Tibial artery (tissue), 4 donors: ENCODE results near the gene RDH5.

Experiments used
- DNase-seq, 2 donors: peaks; one replicate each; pipeline ENCODE4 v3.0.0-alpha.2; 2019
- H3K27ac ChIP-seq, 2 donors: fragments of 200-600 bp; sonication (generic) in 1 of 2; 1 replicate in 1 of 2; 2 replicates in 1 of 2; pipeline ENCODE4 v1.5.1; 2018 to 2019; ENCODE audit warnings: mild to moderate bottlenecking in 1 of 2
- H3K27me3 ChIP-seq, 2 donors: fragments of 200-600 bp; sonication (generic) in 1 of 2; one replicate each; pipeline versions ENCODE4 v1.5.1 to v1.6.0; 2016 to 2019
- H3K36me3 ChIP-seq, 3 donors: fragments of 200-600 bp; sonication (generic) in 2 of 3; one replicate each; pipeline ENCODE4 v1.5.1; 2016 to 2019; ENCODE audit warnings: mild to moderate bottlenecking in 2 of 3
- H3K4me1 ChIP-seq, 4 donors: fragments of 200-600 bp; sonication (generic) in 2 of 4; 1 replicate in 3 of 4; 2 replicates in 1 of 4; pipeline ENCODE4 v1.5.1; 2016 to 2019
- H3K4me3 ChIP-seq, 2 donors: fragments of 200-600 bp; sonication (generic) in 1 of 2; 1 replicate in 1 of 2; 2 replicates in 1 of 2; pipeline ENCODE4 v1.5.1; 2018 to 2019; ENCODE audit warnings: mild to moderate bottlenecking in 2 of 2
- H3K9me3 ChIP-seq, 3 donors: fragments of 200-600 bp; sonication (generic) in 1 of 3; one replicate each; pipeline ENCODE4 v1.5.1; 2016 to 2019
- intact Hi-C: fragments of 100-400 bp; cut with DNase I; formaldehyde crosslinking; loops from one replicate; pipeline ENCODE4 v1.15.0; 2023; ENCODE audit warnings: low total_unique reads
- TF ChIP-seq, protein P1 (sequence below), 2 experiments: fragments of 200-600 bp in 1 of 2; fragments of 450-650 bp in 1 of 2; IDR thresholded peaks; one replicate each; pipeline ENCODE4 v1.5.1; 2017 to 2019; ENCODE audit warnings: antibody characterized with exemption in 2 of 2, mild to moderate bottlenecking in 1 of 2, moderate library complexity in 1 of 2

RDH5 gene

DNA sequence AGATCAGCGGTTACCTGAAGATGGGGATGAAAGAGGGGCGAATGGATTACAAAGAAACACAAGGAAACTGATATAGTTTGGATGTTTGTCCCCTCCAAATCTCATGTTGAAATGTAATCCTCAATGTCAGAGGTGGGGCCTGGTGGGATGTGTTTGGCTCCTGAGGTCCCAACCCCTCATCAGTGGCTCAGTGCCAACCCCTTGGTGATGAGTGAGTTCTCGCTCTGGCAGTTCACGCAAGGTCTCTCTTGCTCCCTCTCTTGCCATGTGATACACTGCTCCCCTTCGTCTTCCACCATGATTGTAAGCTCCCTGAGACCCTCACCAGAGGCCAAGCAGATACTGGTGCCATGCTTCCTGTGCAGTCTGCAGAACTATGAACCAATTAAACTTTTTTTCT is 40.5 kb upstream of the RDH5 start:
- Histone ChIP-seq H3K4me1 (peaks cover 0 to 15% (median 11%) of the 10 kb centered on the region in 4 donors), H3K27ac (no peak overlapping the region), H3K4me3 (no peak overlapping the region), H3K27me3 (no peaks in the 10 kb centered on the region), H3K9me3 (no peaks in the 10 kb centered on the region), H3K36me3 (peaks cover under 1 to 3% (median 1%) of the 10 kb centered on the region in 3 donors)
- TF ChIP-seq, protein P1, sequence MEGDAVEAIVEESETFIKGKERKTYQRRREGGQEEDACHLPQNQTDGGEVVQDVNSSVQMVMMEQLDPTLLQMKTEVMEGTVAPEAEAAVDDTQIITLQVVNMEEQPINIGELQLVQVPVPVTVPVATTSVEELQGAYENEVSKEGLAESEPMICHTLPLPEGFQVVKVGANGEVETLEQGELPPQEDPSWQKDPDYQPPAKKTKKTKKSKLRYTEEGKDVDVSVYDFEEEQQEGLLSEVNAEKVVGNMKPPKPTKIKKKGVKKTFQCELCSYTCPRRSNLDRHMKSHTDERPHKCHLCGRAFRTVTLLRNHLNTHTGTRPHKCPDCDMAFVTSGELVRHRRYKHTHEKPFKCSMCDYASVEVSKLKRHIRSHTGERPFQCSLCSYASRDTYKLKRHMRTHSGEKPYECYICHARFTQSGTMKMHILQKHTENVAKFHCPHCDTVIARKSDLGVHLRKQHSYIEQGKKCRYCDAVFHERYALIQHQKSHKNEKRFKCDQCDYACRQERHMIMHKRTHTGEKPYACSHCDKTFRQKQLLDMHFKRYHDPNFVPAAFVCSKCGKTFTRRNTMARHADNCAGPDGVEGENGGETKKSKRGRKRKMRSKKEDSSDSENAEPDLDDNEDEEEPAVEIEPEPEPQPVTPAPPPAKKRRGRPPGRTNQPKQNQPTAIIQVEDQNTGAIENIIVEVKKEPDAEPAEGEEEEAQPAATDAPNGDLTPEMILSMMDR (IDR thresholded peaks at IDR 0.05) = no peak
- intact Hi-C loops = loop anchor here (5.0 kb wide), 2 partner anchors 43 to 58 kb away; partner anchors contain the start of gene RDH5
- peak in 1 of 2 donors; percentile 49 for DNase-seq

DNA sequence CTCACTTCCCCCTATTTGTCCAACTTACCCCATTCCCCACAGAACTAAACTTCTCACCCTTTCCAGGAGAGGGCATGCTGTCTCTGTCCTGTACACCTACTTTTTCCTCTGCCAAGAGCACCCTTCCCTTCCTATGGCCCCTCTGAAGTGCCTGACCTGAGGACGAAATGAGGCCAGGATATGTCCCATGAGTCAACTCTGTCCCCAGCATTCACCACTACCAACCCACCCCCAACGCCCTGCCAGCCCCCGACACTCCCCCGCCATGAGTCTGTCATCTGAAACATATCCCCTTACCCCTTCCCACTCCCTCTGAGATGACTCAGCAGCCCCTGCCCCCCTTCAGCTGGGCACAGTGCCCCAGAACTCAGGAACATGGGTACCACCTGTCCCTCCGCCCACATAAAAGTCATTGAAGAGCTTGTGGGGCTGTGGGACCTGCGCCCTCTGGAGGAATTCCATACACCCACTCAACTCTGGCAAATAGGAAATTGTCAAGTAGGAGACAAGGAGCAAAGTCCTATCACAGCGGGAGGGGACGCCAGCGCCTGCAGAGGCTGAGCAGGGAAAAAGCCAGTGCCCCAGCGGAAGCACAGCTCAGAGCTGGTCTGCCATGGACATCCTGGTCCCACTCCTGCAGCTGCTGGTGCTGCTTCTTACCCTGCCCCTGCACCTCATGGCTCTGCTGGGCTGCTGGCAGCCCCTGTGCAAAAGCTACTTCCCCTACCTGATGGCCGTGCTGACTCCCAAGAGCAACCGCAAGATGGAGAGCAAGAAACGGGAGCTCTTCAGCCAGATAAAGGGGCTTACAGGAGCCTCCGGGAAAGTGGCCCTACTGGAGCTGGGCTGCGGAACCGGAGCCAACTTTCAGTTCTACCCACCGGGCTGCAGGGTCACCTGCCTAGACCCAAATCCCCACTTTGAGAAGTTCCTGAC is 38.8 kb upstream of the RDH5 start:
- TF ChIP-seq, protein P1 (IDR thresholded peaks at IDR 0.05) = peak; percentile 29 to 36
- Histone ChIP-seq H3K4me1 (peaks cover 0 to 15% (median 11%) of the 10 kb centered on the region in 4 donors), H3K36me3 (peaks cover 16 to 20% (median 17%) of the 10 kb centered on the region in 3 donors), H3K27ac (peak overlapping the region; percentile 23 to 49), H3K27me3 (no peaks in the 10 kb centered on the region), H3K4me3 (peak overlapping the region; percentile 4 to 5), H3K9me3 (no peaks in the 10 kb centered on the region)
- peak; percentile 35 to 76 for DNase-seq
- intact Hi-C loops = loop anchor here (5.0 kb wide), 2 partner anchors 41 to 56 kb away; partner anchors contain the start of gene RDH5

DNA sequence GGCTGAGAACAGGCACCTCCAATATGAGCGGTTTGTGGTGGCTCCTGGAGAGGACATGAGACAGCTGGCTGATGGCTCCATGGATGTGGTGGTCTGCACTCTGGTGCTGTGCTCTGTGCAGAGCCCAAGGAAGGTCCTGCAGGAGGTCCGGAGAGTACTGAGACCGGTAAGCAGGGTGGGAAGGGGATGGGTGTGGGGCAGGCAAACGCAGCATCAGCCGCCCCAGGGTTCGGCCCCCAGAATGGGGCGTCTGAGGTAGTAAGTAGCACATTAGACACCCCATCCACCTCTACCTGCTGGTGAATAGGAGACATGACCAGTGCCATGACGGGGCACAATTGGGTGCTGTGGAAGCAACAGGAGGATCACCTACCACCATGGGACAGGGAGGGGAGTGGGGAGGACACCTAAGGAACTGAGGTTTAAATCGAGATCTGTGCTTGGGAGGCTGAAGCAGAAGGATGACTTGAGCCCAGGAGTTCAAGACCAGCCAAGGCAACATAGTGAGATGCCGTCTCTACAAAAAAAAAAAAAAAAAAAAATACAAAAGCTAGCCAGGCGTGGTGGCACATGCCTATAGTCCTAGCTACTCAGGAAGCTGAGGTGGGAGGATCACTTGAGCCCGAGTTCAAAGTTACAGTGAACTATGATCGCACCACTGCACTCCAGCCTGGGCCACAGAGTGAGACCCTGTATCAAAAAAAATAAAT is 38.0 kb upstream of the RDH5 start:
- H3K4me3 ChIP-seq = no peak overlapping the region
- H3K36me3 ChIP-seq = peaks cover 20 to 28% (median 24%) of the 10 kb centered on the region in 3 donors
- peak overlapping the region in 1 of 2 donors; percentile 49 for H3K27ac ChIP-seq
- DNase-seq = no peak
- TF ChIP-seq, protein P1 (IDR thresholded peaks at IDR 0.05) = no peak
- H3K9me3 ChIP-seq = no peaks in the 10 kb centered on the region
- peaks cover 0 to 15% (median 11%) of the 10 kb centered on the region in 4 donors for H3K4me1 ChIP-seq
- intact Hi-C loops = loop anchor here (5.0 kb wide), 2 partner anchors 40 to 55 kb away; partner anchors contain the start of gene RDH5
- no peaks in the 10 kb centered on the region for H3K27me3 ChIP-seq

DNA sequence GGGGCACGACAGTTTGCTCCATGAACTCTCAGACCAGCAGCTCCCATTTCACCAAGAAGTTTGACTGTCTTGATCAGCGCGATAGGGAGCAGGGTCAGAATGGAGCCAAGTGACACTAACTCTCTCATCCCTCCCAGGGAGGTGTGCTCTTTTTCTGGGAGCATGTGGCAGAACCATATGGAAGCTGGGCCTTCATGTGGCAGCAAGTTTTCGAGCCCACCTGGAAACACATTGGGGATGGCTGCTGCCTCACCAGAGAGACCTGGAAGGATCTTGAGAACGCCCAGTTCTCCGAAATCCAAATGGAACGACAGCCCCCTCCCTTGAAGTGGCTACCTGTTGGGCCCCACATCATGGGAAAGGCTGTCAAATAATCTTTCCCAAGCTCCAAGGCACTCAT is 36.5 kb upstream of the RDH5 start:
- TF ChIP-seq, protein P1 (IDR thresholded peaks at IDR 0.05) = no peak
- H3K4me1 ChIP-seq = peaks cover 0 to 15% (median 11%) of the 10 kb centered on the region in 4 donors
- no peak overlapping the region for H3K4me3 ChIP-seq
- DNase-seq = peak in 1 of 2 donors; percentile 28
- no peak overlapping the region for H3K27ac ChIP-seq
- peaks cover 34 to 43% (median 38%) of the 10 kb centered on the region in 3 donors for H3K36me3 ChIP-seq
- H3K27me3 ChIP-seq = no peaks in the 10 kb centered on the region
- H3K9me3 ChIP-seq = no peaks in the 10 kb centered on the region
- intact Hi-C loops = loop anchor here (5.0 kb wide), 2 partner anchors 39 to 54 kb away; partner anchors contain the start of gene RDH5

DNA sequence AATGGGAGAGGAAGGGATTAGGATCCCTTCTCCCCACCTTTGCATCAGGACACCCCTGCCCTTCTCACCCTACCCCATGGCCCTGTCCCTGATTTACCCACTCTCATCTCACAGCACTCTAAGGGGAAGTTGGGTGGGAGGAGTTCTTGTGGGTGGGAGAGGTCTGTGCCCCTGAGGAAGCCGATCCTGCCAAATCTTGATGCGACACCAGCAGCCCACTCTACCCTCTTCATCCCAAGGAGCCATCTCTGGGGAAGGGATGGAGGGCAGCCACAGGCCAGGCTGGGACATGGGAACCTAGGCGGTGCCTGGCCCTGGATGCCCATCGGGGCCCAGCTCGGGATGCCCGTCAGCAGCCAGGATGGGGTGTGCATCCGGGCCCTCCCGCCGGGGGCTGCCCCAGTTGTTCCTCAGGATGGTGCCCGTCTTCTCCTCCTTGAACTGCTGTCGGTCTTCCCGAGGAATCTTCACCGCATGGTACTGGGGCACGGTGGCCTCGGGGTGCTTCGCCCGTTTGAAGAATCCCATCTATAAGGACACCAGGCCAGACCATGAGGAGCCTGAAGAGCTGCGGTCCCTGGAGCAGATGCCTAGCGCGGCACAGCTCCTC is 35.3 kb upstream of the RDH5 start:
- TF ChIP-seq, protein P1 (IDR thresholded peaks at IDR 0.05) = no peak
- Histone ChIP-seq H3K4me3 (no peak overlapping the region), H3K4me1 (peaks cover 0 to 15% (median 11%) of the 10 kb centered on the region in 4 donors), H3K9me3 (no peaks in the 10 kb centered on the region), H3K27me3 (no peaks in the 10 kb centered on the region), H3K36me3 (peaks cover 37 to 51% (median 47%) of the 10 kb centered on the region in 3 donors), H3K27ac (no peak overlapping the region)
- DNase-seq = peak in 1 of 2 donors; percentile 51
- intact Hi-C loops = loop anchor here (5.0 kb wide), 2 partner anchors 37 to 52 kb away; partner anchors contain the start of gene RDH5
